Activated CD4-positive, alpha-beta T cell treated with anti-CD3 and anti-CD28 coated beads, Interleukin-10, Interleukin-2, amounts not matched to agents 100 ng/mL and 50 ng/mL, durations not matched to agents 16 hours and 8 hours (primary cell): ENCODE data around the gene TAS2R8.
A peak's percentile ranks its signal among the peaks of the same experiment; 100 is the strongest.
"Not testable (repeated sequence)": the region's sequence is repeated elsewhere in the genome, so short reads cannot be mapped to it uniquely, and the experiment has no call there.

Experiments
- DNase-seq: peaks from one replicate; pipeline ENCODE4 v3.0.0-alpha.2; 2020

Gene TAS2R8

GRCh38 chr12:10807186-10807585, at the start of gene TAS2R8:
Gene TAS2R8 (minus strand): TSS chr12:10807286. CDS start chr12:10806980, 306 bp downstream.
- no peak for DNase-seq

GRCh38 chr12:10855807-10856206, 48.7 kb upstream of the TAS2R8 start:
- no peak for DNase-seq

- no peak for DNase-seq
Measured at GRCh38 chr12:10853776-10854175, 46.7 kb upstream of the TAS2R8 start.

- no peak for DNase-seq
Measured at GRCh38 chr12:10851243-10851858, 44.3 kb upstream of the TAS2R8 start.

- DNase-seq: peak; percentile 24
Measured at GRCh38 chr12:10849425-10849878, 42.4 kb upstream of the TAS2R8 start, which contains the start of gene PRR4. Gene PRR4 (minus strand): TSS chr12:10849475. CDS start chr12:10849437, 38 bp downstream.

GRCh38 chr12:10847744-10848143, 40.7 kb upstream of the TAS2R8 start:
- no peak for DNase-seq

- no peak for DNase-seq
Measured at GRCh38 chr12:10842862-10843261, 35.8 kb upstream of the TAS2R8 start.

- no peak for DNase-seq
Measured at GRCh38 chr12:10838461-10838860, 31.4 kb upstream of the TAS2R8 start.

- DNase-seq: no peak
Measured at GRCh38 chr12:10829994-10830393, 22.9 kb upstream of the TAS2R8 start.

GRCh38 chr12:10826258-10826657, 19.2 kb upstream of the TAS2R8 start, which contains the start of gene TAS2R10:
Gene TAS2R10 (minus strand): TSS chr12:10826358. CDS start chr12:10826269, 89 bp downstream.
- no peak for DNase-seq

GRCh38 chr12:10824957-10825356, 17.9 kb upstream of the TAS2R8 start:
- no peak for DNase-seq

- no peak for DNase-seq
Measured at GRCh38 chr12:10811883-10812536, 4.9 kb upstream of the TAS2R8 start.

- DNase-seq: no peak
Measured at GRCh38 chr12:10810068-10810467, 3.0 kb upstream of the TAS2R8 start, which contains the start of gene TAS2R9. Gene TAS2R9 (minus strand): TSS chr12:10810168. CDS start chr12:10810075, 93 bp downstream.

GRCh38 chr12:10802587-10802986, 4.5 kb downstream of the TAS2R8 start, which contains the start of gene TAS2R7:
Gene TAS2R7 (minus strand): TSS chr12:10802627. CDS start chr12:10802570, 57 bp downstream.
- DNase-seq: no peak

- no peak for DNase-seq
Measured at GRCh38 chr12:10801741-10802140, 5.3 kb downstream of the TAS2R8 start.

GRCh38 chr12:10794222-10794621, 12.9 kb downstream of the TAS2R8 start:
- DNase-seq: no peak

- not testable (repeated sequence) for DNase-seq
Measured at GRCh38 chr12:10791769-10792168, 15.3 kb downstream of the TAS2R8 start.

- no peak for DNase-seq
Measured at GRCh38 chr12:10783252-10783651, 23.8 kb downstream of the TAS2R8 start.

- DNase-seq: no peak
Measured at GRCh38 chr12:10779103-10779502, 28.0 kb downstream of the TAS2R8 start.

GRCh38 chr12:10771132-10771733, 35.9 kb downstream of the TAS2R8 start:
- peak; percentile 10 for DNase-seq

- DNase-seq: no peak
Measured at GRCh38 chr12:10759657-10760056, 47.4 kb downstream of the TAS2R8 start.

- no peak for DNase-seq
Measured at GRCh38 chr12:10756194-10756593, 50.9 kb downstream of the TAS2R8 start.
